K562 (cell line): Measurements from ENCODE around the gene COPE. TPM values are rescaled to one million over a fixed set of nuclear protein-coding genes. Genes with fewer than 3 reads are reported as not detected.
A peak's percentile ranks its signal among the peaks of the same experiment; 100 is the strongest.

Experiments used
- ADNP ChIP-seq: fragments of 200-800 bp; sonication (Bioruptor generic); IDR thresholded peaks from 2 replicates; pipeline ENCODE4 v1.6.1; 2016; ENCODE audit warnings: missing genetic modification characterization, missing compliant biosample characterization
- C11orf30 ChIP-seq: fragments of 450-650 bp; IDR thresholded peaks from 2 replicates; pipeline ENCODE4 v1.6.1; 2016; ENCODE audit warnings: low read depth, mild to moderate bottlenecking
- COPS2 ChIP-seq: fragments of 450-650 bp; conservative IDR thresholded peaks from 2 replicates; pipeline ENCODE4 v1.6.1; 2016; ENCODE audit warnings: mild to moderate bottlenecking, moderate library complexity
- EGR1 ChIP-seq: fragments of 450-650 bp; conservative IDR thresholded peaks from 2 replicates; pipeline ENCODE4 v1.6.1; 2017; ENCODE audit warnings: mild to moderate bottlenecking
- GABPB1 ChIP-seq: sonication (generic); formaldehyde crosslinking; IDR thresholded peaks from 2 replicates; pipeline ENCODE4 v1.8.0; 2022; ENCODE audit warnings: mild to moderate bottlenecking, missing genetic modification reagents
- KDM1A ChIP-seq, 2 experiments: fragments of 450-650 bp; IDR thresholded peaks; 2 replicates each; pipeline ENCODE4 v1.6.1; 2016; ENCODE audit warnings: mild to moderate bottlenecking in 2 of 2
- NCOA4 ChIP-seq: fragments of 450-650 bp; IDR thresholded peaks from 2 replicates; pipeline ENCODE4 v1.6.1; 2018; ENCODE audit warnings: mild to moderate bottlenecking; ENCODE audit not compliant: partially characterized antibody
- NONO ChIP-seq, 2 experiments: fragments of 200-400 bp in 1 of 2; fragments of 450-650 bp in 1 of 2; formaldehyde crosslinking in 1 of 2; IDR thresholded peaks; 2 replicates each; pipeline ENCODE4 v1.6.1; 2017; ENCODE audit warnings: low read depth in 2 of 2, mild to moderate bottlenecking in 2 of 2, moderate library complexity in 2 of 2, low read length in 1 of 2
- POLR2A ChIP-seq: fragments of 450-650 bp; conservative IDR thresholded peaks from 2 replicates; pipeline ENCODE4 v1.6.1; 2016
- POLR2G ChIP-seq: fragments of 200-400 bp; formaldehyde crosslinking; IDR thresholded peaks from 2 replicates; pipeline ENCODE4 v1.6.1; 2017; ENCODE audit warnings: low read depth, mild to moderate bottlenecking, antibody characterized with exemption, low read length, moderate library complexity
- PTBP1 ChIP-seq: fragments of 200-400 bp; formaldehyde crosslinking; IDR thresholded peaks from 2 replicates; pipeline ENCODE4 v1.6.1; 2017; ENCODE audit warnings: low read depth, low read length
- SNIP1 ChIP-seq: fragments of 450-650 bp; IDR thresholded peaks from 2 replicates; pipeline ENCODE4 v1.7.1; 2017; ENCODE audit warnings: low read depth, mild to moderate bottlenecking
- SP2 ChIP-seq: IDR thresholded peaks from 2 replicates; pipeline ENCODE4 v1.6.1; 2011; ENCODE audit warnings: mild to moderate bottlenecking, low read depth, low read length, moderate library complexity; ENCODE audit not compliant: poor library complexity, severe bottlenecking; ENCODE audit errors: extremely low read depth
- TBL1XR1 ChIP-seq, 2 experiments: IDR thresholded peaks; 2 replicates each; pipeline ENCODE4 v1.6.1; 2012; ENCODE audit warnings: improper control_type of control experiment in 2 of 2, low read length in 2 of 2, mild to moderate bottlenecking in 1 of 2
- ZNF134 ChIP-seq: fragments of 250-450 bp; sonication (Bioruptor Pico); conservative IDR thresholded peaks from 2 replicates; pipeline ENCODE4 v1.4.0; 2020
- ZNF184 ChIP-seq: sonication (generic); formaldehyde crosslinking; IDR thresholded peaks from 2 replicates; pipeline ENCODE4 v1.5.0; 2020; ENCODE audit warnings: missing genetic modification reagents
- ZNF347 ChIP-seq: fragments of 450-650 bp; formaldehyde crosslinking; IDR thresholded peaks from 2 replicates; pipeline ENCODE4 v1.4.0; 2020; ENCODE audit warnings: low read depth, mild to moderate bottlenecking, moderate library complexity
- polyA plus RNA-seq, 8 experiments: library from polyadenylated mRNA; depleted of rRNA in 4 of 8; stranded (reverse) in 5 of 8; unstranded in 3 of 8; fragments of >200 nt; fragmentation: Nextera tagmentation in 2 of 8; fragmentation: Illumina TruSeq in 1 of 8; extraction: Ambion mirVana in 2 of 8; extraction: Trizol in 1 of 8; gene quantifications; 2 replicates each; pipeline versions ENCODE4 v1.2.1 to v1.2.3, GENCODE V29; 2011 to 2014; ENCODE audit warnings: inconsistent platforms in 1 of 8, missing spikeins in 1 of 8
- total RNA-seq, 7 experiments: library from RNA; depleted of rRNA in 6 of 7; stranded (reverse); fragments of >200 nt in 6 of 7; fragmentation: Illumina TruSeq in 2 of 7; extraction: Trizol in 2 of 7; gene quantifications; 2 replicates each; pipeline versions ENCODE4 v1.2.1 to v1.2.3, GENCODE V29; 2011 to 2021; ENCODE audit warnings: low replicate concordance in 1 of 7
- TF ChIP-seq, protein P1 (sequence below): sonication (generic); formaldehyde crosslinking; IDR thresholded peaks from 2 replicates; pipeline ENCODE4 v1.8.1; 2023; ENCODE audit warnings: missing genetic modification reagents, mild to moderate bottlenecking, borderline replicate concordance

Gene COPE
- total and polyA plus RNA-seq, 9 of the 15 experiments (the other 6 are each of a cell fraction or from before 2014, with no cell fraction given), result 5.8 to 273 (median 147) TPM

DNA sequence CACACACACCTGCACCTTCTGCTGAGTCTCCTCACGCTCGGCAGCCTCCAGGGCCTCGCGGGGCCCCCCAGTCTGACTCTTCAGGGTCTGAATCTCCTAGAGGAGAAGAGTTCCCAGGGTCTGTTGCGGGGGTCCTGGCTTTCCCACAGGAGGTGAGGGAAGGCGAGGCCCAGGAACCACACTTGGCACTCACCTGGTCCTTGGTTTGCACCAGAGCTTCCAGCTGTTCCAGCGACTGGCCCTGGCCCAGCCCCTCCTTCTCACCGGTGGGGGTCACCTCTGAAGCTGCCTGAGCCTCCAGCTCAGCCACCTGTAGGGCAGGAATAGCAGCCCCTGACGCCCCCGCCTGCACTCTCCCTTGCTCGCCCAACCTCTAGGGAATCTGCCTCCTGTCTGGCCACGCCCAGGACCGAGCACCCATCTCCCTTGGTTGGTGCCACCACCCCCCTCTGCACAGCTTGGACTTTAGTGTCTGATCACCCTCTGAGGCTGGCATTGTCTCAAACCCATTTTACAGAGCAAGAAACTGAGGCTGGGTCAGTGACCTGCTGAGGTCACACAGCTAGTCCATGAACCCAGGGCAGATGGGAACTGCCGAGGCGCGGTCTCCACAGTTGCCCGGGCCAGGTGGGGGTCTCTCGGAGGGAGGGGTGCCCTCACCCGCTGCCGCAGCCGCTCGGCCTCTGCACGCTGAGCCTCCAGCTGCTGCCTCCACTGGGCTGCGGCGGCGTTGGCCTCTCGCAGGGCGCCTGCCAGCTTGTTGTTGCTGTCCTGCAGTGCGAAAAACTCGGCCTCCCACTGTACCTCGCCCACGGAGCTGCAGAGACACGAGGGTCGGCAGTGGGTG, 12.4 kb upstream of the COPE start (continued):
- TF ChIP-seq NCOA4, result no peak
- TF ChIP-seq ADNP (tag), result peak; percentile 74
- peak; percentile 47 for TF ChIP-seq POLR2G
- 0 out of 2 replicates have a peak, but pooled peaks have one; percentile 22 for TF ChIP-seq GABPB1 (CRISPR knock-in tag)
- TF ChIP-seq ZNF134 (CRISPR knock-in tag), result no peak
- peak; percentile 70 to 88 for TF ChIP-seq KDM1A (IDR thresholded peaks at IDR 0.05)
- TF ChIP-seq EGR1, result no peak
- TF ChIP-seq SP2, result no peak
- no peak for TF ChIP-seq C11orf30
- no peak for TF ChIP-seq TBL1XR1 (IDR thresholded peaks at IDR 0.05; ENCODE audit: low read length in 2 of 2)
- 0 out of 2 replicates have a peak, but pooled peaks have one; percentile 52 for TF ChIP-seq PTBP1
- TF ChIP-seq COPS2, result no peak
- TF ChIP-seq ZNF184 (CRISPR knock-in tag), result no peak
- TF ChIP-seq, protein P1, sequence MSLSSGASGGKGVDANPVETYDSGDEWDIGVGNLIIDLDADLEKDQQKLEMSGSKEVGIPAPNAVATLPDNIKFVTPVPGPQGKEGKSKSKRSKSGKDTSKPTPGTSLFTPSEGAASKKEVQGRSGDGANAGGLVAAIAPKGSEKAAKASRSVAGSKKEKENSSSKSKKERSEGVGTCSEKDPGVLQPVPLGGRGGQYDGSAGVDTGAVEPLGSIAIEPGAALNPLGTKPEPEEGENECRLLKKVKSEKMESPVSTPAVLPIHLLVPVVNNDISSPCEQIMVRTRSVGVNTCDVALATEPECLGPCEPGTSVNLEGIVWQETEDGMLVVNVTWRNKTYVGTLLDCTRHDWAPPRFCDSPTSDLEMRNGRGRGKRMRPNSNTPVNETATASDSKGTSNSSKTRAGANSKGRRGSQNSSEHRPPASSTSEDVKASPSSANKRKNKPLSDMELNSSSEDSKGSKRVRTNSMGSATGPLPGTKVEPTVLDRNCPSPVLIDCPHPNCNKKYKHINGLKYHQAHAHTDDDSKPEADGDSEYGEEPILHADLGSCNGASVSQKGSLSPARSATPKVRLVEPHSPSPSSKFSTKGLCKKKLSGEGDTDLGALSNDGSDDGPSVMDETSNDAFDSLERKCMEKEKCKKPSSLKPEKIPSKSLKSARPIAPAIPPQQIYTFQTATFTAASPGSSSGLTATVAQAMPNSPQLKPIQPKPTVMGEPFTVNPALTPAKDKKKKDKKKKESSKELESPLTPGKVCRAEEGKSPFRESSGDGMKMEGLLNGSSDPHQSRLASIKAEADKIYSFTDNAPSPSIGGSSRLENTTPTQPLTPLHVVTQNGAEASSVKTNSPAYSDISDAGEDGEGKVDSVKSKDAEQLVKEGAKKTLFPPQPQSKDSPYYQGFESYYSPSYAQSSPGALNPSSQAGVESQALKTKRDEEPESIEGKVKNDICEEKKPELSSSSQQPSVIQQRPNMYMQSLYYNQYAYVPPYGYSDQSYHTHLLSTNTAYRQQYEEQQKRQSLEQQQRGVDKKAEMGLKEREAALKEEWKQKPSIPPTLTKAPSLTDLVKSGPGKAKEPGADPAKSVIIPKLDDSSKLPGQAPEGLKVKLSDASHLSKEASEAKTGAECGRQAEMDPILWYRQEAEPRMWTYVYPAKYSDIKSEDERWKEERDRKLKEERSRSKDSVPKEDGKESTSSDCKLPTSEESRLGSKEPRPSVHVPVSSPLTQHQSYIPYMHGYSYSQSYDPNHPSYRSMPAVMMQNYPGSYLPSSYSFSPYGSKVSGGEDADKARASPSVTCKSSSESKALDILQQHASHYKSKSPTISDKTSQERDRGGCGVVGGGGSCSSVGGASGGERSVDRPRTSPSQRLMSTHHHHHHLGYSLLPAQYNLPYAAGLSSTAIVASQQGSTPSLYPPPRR (CRISPR knock-in tag), result no peak
- TF ChIP-seq SNIP1, result no peak
- no peak for TF ChIP-seq ZNF347
- no peak for TF ChIP-seq NONO (IDR thresholded peaks at IDR 0.05; ENCODE audit: low read depth in 2 of 2, low read length in 1 of 2)
- TF ChIP-seq POLR2A, result no peak
